Ramos (cell line): ENCODE measurements around the gene CASK.

ENCODE experiments used
- in situ Hi-C: fragments of 300-500 bp; cut with MboI; formaldehyde crosslinking; loops from one replicate; pipeline ENCODE4 v1.14.3; 2022; ENCODE audit warnings: low sequenced_read_pairs; ENCODE audit not compliant: unreplicated experiment

CASK gene

GRCh38 chrX:41491267-41492004 is 431.9 kb downstream of the CASK start:
- in situ Hi-C loops, result no loop called here

DNA sequence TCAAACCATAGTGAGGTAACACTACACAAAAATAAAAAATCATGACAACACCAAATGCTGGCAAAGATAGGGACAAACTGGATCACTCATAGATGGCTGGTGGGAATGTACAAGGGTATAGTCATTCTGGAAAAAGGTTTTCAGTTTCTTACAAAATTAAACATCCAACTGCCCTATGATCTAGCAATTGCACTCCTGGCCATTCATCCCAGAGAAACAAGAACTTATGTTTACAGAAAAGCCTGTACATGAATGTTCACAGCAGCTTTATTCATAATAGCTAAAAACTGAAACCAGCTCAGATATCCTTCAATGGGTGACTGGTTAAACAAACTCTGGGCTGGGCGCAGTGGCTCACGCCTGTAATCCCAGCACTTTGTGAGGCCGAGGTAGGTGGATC is 432.9 kb downstream of the CASK start:
- in situ Hi-C loops, result no loop called here

DNA sequence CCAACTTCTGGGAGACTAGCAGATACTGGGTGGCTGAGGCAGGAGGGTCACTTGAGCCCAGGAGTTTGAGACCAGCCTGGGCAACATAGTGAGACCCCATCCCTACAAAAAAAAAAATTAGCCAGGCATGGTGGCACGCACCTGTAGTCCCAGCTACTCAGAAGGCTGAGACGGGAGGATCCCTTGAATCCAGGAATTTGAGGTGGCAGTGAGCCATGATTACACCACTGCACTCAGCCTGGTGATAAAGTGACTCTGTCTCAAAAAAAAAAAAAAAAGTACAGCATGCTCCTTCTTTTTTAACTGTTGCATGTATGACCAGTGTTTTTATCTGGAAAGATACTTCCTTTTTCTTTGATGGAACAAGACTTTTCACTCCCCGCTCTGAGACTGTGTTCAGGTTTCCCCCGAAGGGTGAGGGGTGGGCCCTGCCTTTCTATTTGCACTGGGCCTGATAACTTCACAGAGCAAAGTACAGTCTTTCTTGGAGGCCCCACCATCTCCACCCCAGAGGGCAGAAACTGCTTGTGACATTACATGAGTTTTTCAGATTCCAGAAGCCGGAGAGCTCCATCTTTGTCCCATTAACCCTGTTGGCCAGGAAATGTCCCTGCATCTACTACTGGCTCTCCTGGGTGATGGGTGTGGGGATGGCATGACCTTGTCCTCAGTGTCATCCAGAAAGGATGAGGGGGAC is 441.1 kb downstream of the CASK start:
- in situ Hi-C loops, result no loop called here

- in situ Hi-C loops, result no loop called here
Measured at GRCh38 chrX:41481264-41482109, 441.9 kb downstream of the CASK start.

DNA sequence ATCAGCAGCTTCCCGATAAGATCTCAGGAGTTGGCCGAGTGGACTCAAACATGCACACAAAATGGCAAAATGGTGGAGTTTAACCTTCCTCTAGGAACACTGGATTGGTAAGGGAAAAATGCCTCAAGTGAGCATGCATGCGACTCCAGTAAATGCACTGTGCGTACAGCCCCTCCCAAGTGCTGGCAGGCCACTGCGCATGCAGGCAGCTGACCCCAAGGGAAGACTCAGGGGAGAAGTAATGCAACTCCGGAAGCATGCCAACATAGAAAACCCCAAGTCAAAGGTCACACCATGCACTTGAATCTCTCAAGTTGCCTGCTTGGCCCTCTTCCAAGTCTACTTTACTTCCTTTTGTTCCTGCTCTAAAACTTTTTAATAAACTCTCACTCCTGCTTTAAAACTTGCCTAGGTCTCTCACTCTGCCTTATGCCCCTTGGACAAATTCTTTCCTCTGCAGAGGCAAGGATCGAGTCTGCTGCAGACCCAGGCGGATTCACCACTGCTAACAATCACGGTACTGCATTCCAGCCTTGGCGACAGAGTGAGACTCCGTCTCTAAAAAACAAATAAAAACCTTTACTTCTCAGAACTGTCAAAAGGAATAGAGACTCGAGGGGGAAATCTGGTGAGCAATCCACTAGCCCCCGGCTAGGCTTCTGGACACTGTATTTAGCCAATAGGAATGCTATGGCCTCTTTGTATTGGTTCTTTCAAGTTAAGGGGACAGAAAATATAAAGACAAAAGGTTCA is 442.7 kb downstream of the CASK start:
- in situ Hi-C loops, result no loop called here

GRCh38 chrX:41478381-41478911 is 444.9 kb downstream of the CASK start:
- in situ Hi-C loops, result no loop called here

DNA sequence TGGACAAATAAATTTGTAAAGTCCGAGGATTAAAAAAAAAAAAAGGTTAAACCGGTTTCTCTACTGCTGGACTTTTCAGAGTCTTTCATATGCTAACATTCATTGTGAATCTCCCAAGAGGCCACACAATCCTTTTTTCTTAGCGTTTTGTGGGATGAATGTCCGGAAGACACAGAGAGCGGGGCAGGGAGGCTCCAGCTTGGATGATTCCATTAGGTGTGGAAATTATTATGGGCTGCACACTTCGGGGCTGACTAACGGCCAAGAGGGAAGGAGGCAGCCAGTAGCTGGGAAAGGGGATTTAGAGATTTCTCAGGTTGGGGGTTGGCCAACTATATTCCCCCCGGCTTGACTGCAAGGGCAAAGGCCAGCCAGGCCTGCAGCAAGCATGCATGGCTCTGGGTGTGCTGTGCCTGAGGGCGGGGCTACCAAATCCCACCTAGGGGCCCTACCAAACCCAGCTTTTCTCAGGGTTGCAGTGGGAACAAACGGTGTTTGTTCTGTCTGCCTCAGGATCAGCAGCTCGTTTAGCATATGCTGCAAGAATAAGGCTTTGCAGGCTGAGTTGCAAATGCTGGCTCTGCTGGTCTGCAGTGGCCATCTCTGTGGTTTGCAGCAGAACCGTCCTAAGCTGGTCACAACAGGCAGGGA is 447.6 kb downstream of the CASK start:
- in situ Hi-C loops, result no loop called here

DNA sequence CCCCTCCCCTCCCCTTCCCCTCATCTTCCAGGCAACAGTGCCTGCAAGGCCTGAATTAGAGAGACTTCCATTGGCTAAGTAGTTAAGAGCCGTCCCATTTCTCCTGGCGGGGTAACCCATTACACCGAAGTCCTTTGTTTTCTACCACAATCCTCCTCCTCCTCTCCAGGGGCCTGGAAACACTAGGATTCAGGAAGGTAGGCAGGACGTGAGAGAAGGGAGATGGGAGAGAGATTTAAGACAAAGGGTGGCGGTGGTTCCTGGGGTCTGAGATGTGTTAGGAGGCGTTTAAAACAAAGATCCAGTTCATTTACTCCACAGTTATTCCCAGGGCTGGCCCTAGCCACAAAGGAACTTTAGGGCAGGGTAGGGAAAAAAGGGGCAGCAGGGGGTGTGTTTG is 448.2 kb downstream of the CASK start:
- in situ Hi-C loops, result no loop called here

DNA sequence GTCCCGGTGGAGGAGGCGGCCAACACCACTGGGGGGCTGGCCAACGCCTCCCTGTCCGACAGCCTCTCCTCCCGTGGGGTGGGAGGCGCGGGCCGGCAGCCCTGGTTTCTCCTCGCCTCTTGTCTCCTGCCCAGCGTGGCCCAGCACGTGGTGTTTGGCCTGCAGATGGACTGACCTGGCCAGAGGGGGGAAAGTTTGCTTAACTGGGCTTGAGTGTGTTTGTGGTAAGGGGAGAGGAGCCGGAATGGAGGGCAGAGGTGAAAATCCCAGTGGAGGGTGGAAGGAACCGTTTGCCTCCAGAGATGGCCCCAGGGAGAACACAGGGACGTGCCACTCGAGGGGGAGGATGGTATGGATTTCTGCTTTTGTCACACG is 448.6 kb downstream of the CASK start:
- in situ Hi-C loops, result no loop called here

GRCh38 chrX:41473936-41474725 is 449.2 kb downstream of the CASK start:
- in situ Hi-C loops, result no loop called here

GRCh38 chrX:41472231-41472815 is 451.0 kb downstream of the CASK start:
- in situ Hi-C loops, result no loop called here

- in situ Hi-C loops, result no loop called here
Measured at GRCh38 chrX:41471786-41472185, 451.6 kb downstream of the CASK start.

GRCh38 chrX:41470706-41471105 is 452.6 kb downstream of the CASK start:
- in situ Hi-C loops, result no loop called here

GRCh38 chrX:41468647-41469323 is 454.6 kb downstream of the CASK start:
- in situ Hi-C loops, result no loop called here
